K562 (cell line): ENCODE results near the gene SLC7A5. TPM values are rescaled to one million over a fixed set of nuclear protein-coding genes. Genes with fewer than 3 reads are reported as not detected.

Experiments
- ATAC-seq: fragments of 200-7000 bp; cut with Tn5 transposase; 3 replicates; pipeline ENCODE4 v1.9.1; 2020; ENCODE audit warnings: moderate library complexity
- BruUV-seq: library from RNA; stranded (reverse); fragments of 400-500 nt; replicated peaks from 2 replicates; lab custom pipeline; 2021; lab: Mats Ljungman, UMichigan
- CTCF ChIA-PET: fragments of 300-600 bp; formaldehyde crosslinking; extraction: SDS; loops from one replicate; lab custom pipeline; 2021; ENCODE audit warnings: low intra/inter-chr PET ratio; lab: Yijun Ruan, JAX
- POLR2A ChIA-PET: fragments of 300-600, 350-650 bp; sonication (Branson Sonifier 250); formaldehyde crosslinking; extraction: SDS; loops from one replicate; lab custom pipeline; 2021; ENCODE audit warnings: antibody characterized with exemption, inconsistent platforms; lab: Yijun Ruan, JAX
- DNase-seq, 4 experiments: peaks; one replicate each; pipeline versions ENCODE4 v3.0.0 to v3.0.0-alpha.2; 2011 to 2018; ENCODE audit warnings: low spot score in 3 of 4, mixed read lengths in 3 of 4; ENCODE audit errors: extremely low read depth in 1 of 4
- FAIRE-seq: peaks from 2 replicates; lab custom pipeline; 2011; peaks lifted over from hg19 to GRCh38; lab: Jason Lieb, UNC
- H2AFZ ChIP-seq: 2 replicates; pipeline ENCODE4 v1.6.0; 2011; ENCODE audit warnings: low read depth, low read length, control low read depth, inconsistent platforms
- H3K27ac ChIP-seq: fragments of 200-600 bp; 3 replicates; pipeline ENCODE4 v1.8.0; 2011; ENCODE audit warnings: low read depth, mild to moderate bottlenecking, control low read depth, inconsistent platforms, low read length, moderate library complexity, mixed read lengths; ENCODE audit errors: extremely low read depth
- H3K27me3 ChIP-seq, 2 experiments: fragments of 300-600 bp in 1 of 2; 2 replicates in 1 of 2; 3 replicates in 1 of 2; pipeline versions ENCODE4 v1.6.0 to v1.8.0; 2011; ENCODE audit warnings: inconsistent platforms in 2 of 2, low read length in 2 of 2, mild to moderate bottlenecking in 1 of 2, mixed read lengths in 1 of 2, moderate library complexity in 1 of 2; ENCODE audit not compliant: control insufficient read depth in 2 of 2, insufficient read depth in 2 of 2
- H3K36me3 ChIP-seq: fragments of 300-600 bp; 3 replicates; pipeline ENCODE4 v1.8.0; 2011; ENCODE audit warnings: mild to moderate bottlenecking, low read length, inconsistent platforms; ENCODE audit not compliant: control insufficient read depth, insufficient read depth
- H3K4me1 ChIP-seq, 2 experiments: fragments of 200-600 bp in 1 of 2; replicated peaks in 1 of 2; 2 replicates in 1 of 2; 3 replicates in 1 of 2; pipeline versions ENCODE4 v1.5.1 to v1.8.0; 2011; ENCODE audit warnings: inconsistent platforms in 2 of 2, low read length in 2 of 2, mild to moderate bottlenecking in 1 of 2, mixed read lengths in 1 of 2, moderate library complexity in 1 of 2; ENCODE audit not compliant: control insufficient read depth in 2 of 2, insufficient read depth in 2 of 2
- H3K4me2 ChIP-seq: 2 replicates; pipeline ENCODE4 v1.6.1; 2011; ENCODE audit warnings: low read length, control low read depth, inconsistent platforms, mixed read lengths; ENCODE audit not compliant: insufficient read depth
- H3K4me3 ChIP-seq: fragments of 200-600 bp; sonication (generic), shearing (Covaris generic); 2 replicates; pipeline ENCODE4 v1.5.1; 2016; ENCODE audit warnings: control low read depth, inconsistent platforms
- H3K79me2 ChIP-seq: fragments of 200-600 bp; 3 replicates; pipeline ENCODE4 v1.8.0; 2011; ENCODE audit warnings: low read length, inconsistent platforms; ENCODE audit not compliant: control insufficient read depth, insufficient read depth
- H3K9ac ChIP-seq, 2 experiments: 2 replicates each; pipeline versions ENCODE4 v1.6.0 to v1.6.1; 2011; ENCODE audit warnings: low read depth in 2 of 2, low read length in 2 of 2, control low read depth in 1 of 2, inconsistent platforms in 1 of 2, mild to moderate bottlenecking in 1 of 2, mixed read lengths in 1 of 2; ENCODE audit not compliant: insufficient read depth in 1 of 2
- H3K9me1 ChIP-seq: one replicate; pipeline ENCODE4 v1.6.0; 2011; ENCODE audit warnings: inconsistent platforms, mild to moderate bottlenecking, low read length, moderate library complexity; ENCODE audit not compliant: control insufficient read depth, insufficient read depth
- H3K9me3 ChIP-seq: replicated peaks from 2 replicates; pipeline ENCODE4 v1.5.1; 2011; ENCODE audit warnings: low read depth, low read length, inconsistent platforms; ENCODE audit not compliant: control insufficient read depth, insufficient read depth
- H4K20me1 ChIP-seq: replicated peaks from 2 replicates; pipeline ENCODE4 v1.6.1; 2011; ENCODE audit warnings: low read length, inconsistent platforms, mixed read lengths; ENCODE audit not compliant: control insufficient read depth, insufficient read depth
- CEBPZ ChIP-seq: fragments of 150-350 bp; IDR thresholded peaks from 2 replicates; pipeline ENCODE4 v1.6.1; 2014; ENCODE audit warnings: low read depth, mild to moderate bottlenecking, low read length, borderline replicate concordance
- E2F8 ChIP-seq: fragments of 450-650 bp; IDR thresholded peaks from 2 replicates; pipeline ENCODE4 v1.7.1; 2018; ENCODE audit warnings: mild to moderate bottlenecking, low read depth; ENCODE audit not compliant: partially characterized antibody
- KLF16 ChIP-seq: IDR thresholded peaks from 2 replicates; pipeline ENCODE4 v1.6.1; 2016; ENCODE audit warnings: antibody characterized with exemption
- PPARD ChIP-seq: fragments of 250-450 bp; sonication (Bioruptor Pico); IDR thresholded peaks from 2 replicates; pipeline ENCODE4 v1.8.0; 2022; ENCODE audit warnings: inconsistent platforms, mild to moderate bottlenecking, moderate library complexity
- SAFB ChIP-seq: fragments of 200-400 bp; formaldehyde crosslinking; IDR thresholded peaks from 2 replicates; pipeline ENCODE4 v1.6.1; 2017; ENCODE audit warnings: low read depth, low read length, borderline replicate concordance
- SLC30A9 ChIP-seq: fragments of 250-450 bp; sonication (Bioruptor Pico); IDR thresholded peaks from 2 replicates; pipeline ENCODE4 v1.8.0; 2022; ENCODE audit warnings: mild to moderate bottlenecking, moderate library complexity
- TRIM24 ChIP-seq, 2 experiments: fragments of 450-650 bp; IDR thresholded peaks; 2 replicates each; pipeline ENCODE4 v1.6.1; 2016
- ZBTB12 ChIP-seq: fragments of 250-450 bp; sonication (Bioruptor Pico); IDR thresholded peaks from 2 replicates; pipeline ENCODE4 v1.4.0; 2020
- ZBTB49 ChIP-seq: sonication (generic); formaldehyde crosslinking; IDR thresholded peaks from 2 replicates; pipeline ENCODE4 v1.8.0; 2022; ENCODE audit warnings: missing genetic modification reagents, mild to moderate bottlenecking, borderline replicate concordance
- ZNF311 ChIP-seq: fragments of 250-450 bp; sonication (Bioruptor Pico); IDR thresholded peaks from 2 replicates; pipeline ENCODE4 v1.4.0; 2020; ENCODE audit warnings: mild to moderate bottlenecking, moderate library complexity
- ZNF354B ChIP-seq: fragments of 250-450 bp; sonication (Bioruptor Pico); IDR thresholded peaks from 2 replicates; pipeline ENCODE4 v1.4.0; 2020
- WGBS: fragments of 100-300 bp; shearing (Covaris generic); methylation state at CpG from one replicate; pipeline ENCODE4 v1.1.6; 2016; ENCODE audit warnings: low coverage, mixed read lengths; ENCODE audit not compliant: insufficient coverage; ENCODE audit errors: missing lambda C conversion rate; 5-methylcytosine and 5-hydroxymethylcytosine counted together
- in situ Hi-C: fragments of 300-500 bp; cut with MboI; formaldehyde crosslinking; loops from 4 replicates; pipeline ENCODE4 v1.15.0; 2018; ENCODE audit warnings: inconsistent platforms, mixed read lengths
- intact Hi-C: fragments of 100-400 bp; cut with micrococcal nuclease; formaldehyde crosslinking; loops from 2 replicates; pipeline ENCODE4 v1.14.2; 2022
- polyA plus RNA-seq, 8 experiments: library from polyadenylated mRNA; depleted of rRNA in 4 of 8; stranded (reverse) in 5 of 8; unstranded in 3 of 8; fragments of >200 nt; fragmentation: Nextera tagmentation in 2 of 8; fragmentation: Illumina TruSeq in 1 of 8; extraction: Ambion mirVana in 2 of 8; extraction: Trizol in 1 of 8; gene quantifications; 2 replicates each; pipeline versions ENCODE4 v1.2.1 to v1.2.3, GENCODE V29; 2011 to 2014; ENCODE audit warnings: inconsistent platforms in 1 of 8, missing spikeins in 1 of 8
- total RNA-seq, 7 experiments: library from RNA; depleted of rRNA in 6 of 7; stranded (reverse); fragments of >200 nt in 6 of 7; fragmentation: Illumina TruSeq in 2 of 7; extraction: Trizol in 2 of 7; gene quantifications; 2 replicates each; pipeline versions ENCODE4 v1.2.1 to v1.2.3, GENCODE V29; 2011 to 2021; ENCODE audit warnings: low replicate concordance in 1 of 7

Gene SLC7A5
- total and polyA plus RNA-seq, 9 of the 15 experiments (the other 6 are each of a cell fraction or from before 2014, with no cell fraction given) = 1.9 to 220 (median 18.6) TPM

GRCh38 chr16:87854053-87854906 lies 15.0 kb downstream of the SLC7A5 start:
- ChIA-PET POLR2A (interaction anchor here (0.6 to 5.8 kb wide), 17 partner anchors 13 to 569 kb away, joined by 3 to 70 read pairs (median 3); partner anchors contain the start of genes BANP and SLC7A5), CTCF (no interaction called here)
- no peaks in the 10 kb centered on the region for H3K27me3 ChIP-seq
- peaks cover 85% of the 10 kb centered on the region; the same call in 2 of the 3 replicates for H3K36me3 ChIP-seq
- WGBS = 2% methylated on average over 20 of the region's 21 CpGs
- DNase-seq (peak; percentile 85 to 98 (median 92)), ATAC-seq (peak; percentile 77), FAIRE-seq (peak; percentile 91)
- peak overlapping the region; percentile 76 for H3K4me2 ChIP-seq
- no peak overlapping the region for H2AFZ ChIP-seq
- H3K9ac ChIP-seq = peak overlapping the region; percentile 97 to 98
- BruUV-seq = no TSS peak
- in situ Hi-C loops (no loop called here), intact Hi-C loops (loop anchor here (1.0 kb wide), 1 partner anchor 75 kb away; no protein-coding TSS in a partner anchor)
- H3K79me2 ChIP-seq = peaks cover 97% of the 10 kb centered on the region
- peaks cover 40% of the 10 kb centered on the region for H4K20me1 ChIP-seq
- no peak overlapping the region for H3K4me3 ChIP-seq
- H3K9me1 ChIP-seq = no peaks in the 10 kb centered on the region
- no peaks in the 10 kb centered on the region for H3K9me3 ChIP-seq
- peak overlapping the region; percentile 98 for H3K27ac ChIP-seq
- H3K4me1 ChIP-seq = peaks cover 56 to 89% of the 10 kb centered on the region in 2 experiments
- peak; percentile 34; the same call in 1 of the 2 replicates for TF ChIP-seq ZNF311 (CRISPR knock-in tag)
- TF ChIP-seq E2F8 = peak; percentile 54
- TF ChIP-seq SAFB = no peak
- TF ChIP-seq ZBTB12 = no peak
- no peak for TF ChIP-seq ZNF354B (CRISPR knock-in tag)
- TF ChIP-seq TRIM24 (IDR thresholded peaks at IDR 0.05) = peak; percentile 90 to 93
- TF ChIP-seq ZBTB49 (CRISPR knock-in tag) = no peak
- TF ChIP-seq PPARD (CRISPR knock-in tag) = no peak
- no peak for TF ChIP-seq SLC30A9 (CRISPR knock-in tag)
- no peak for TF ChIP-seq CEBPZ
- TF ChIP-seq KLF16 = peak; percentile 97
